OCI-LY3 (cell line): Measurements from ENCODE around the gene IGF2.

Experiments
- H2AFZ ChIP-seq: fragments of 200-600, 300-600 bp; shearing (Covaris generic); 2 replicates; pipeline ENCODE4 v1.6.0; 2014; ENCODE audit warnings: antibody characterized with exemption, low read depth, low read length
- H3K27ac ChIP-seq: fragments of 200-600, 300-600 bp; sonication (generic); 2 replicates; pipeline ENCODE4 v1.5.1; 2014; ENCODE audit warnings: mild to moderate bottlenecking, low read length, moderate library complexity, mixed read lengths
- H3K27me3 ChIP-seq: fragments of 200-600, 300-600 bp; sonication (generic); 2 replicates; pipeline ENCODE4 v1.6.1; 2014; ENCODE audit warnings: low read depth, low read length, mixed read lengths
- H3K36me3 ChIP-seq: fragments of 200-600, 300-600 bp; sonication (generic); replicated peaks from 2 replicates; pipeline ENCODE3; 2014; ENCODE audit warnings: low read depth, low read length, mixed read lengths
- H3K4me1 ChIP-seq: fragments of 300-600, 200-600 bp; sonication (generic); 2 replicates; pipeline ENCODE4 v1.6.1; 2014; ENCODE audit warnings: low read length, mixed read lengths
- H3K4me2 ChIP-seq: fragments of 200-600, 300-600 bp; sonication (generic); 2 replicates; pipeline ENCODE4 v1.6.1; 2014; ENCODE audit warnings: low read length, mixed read lengths
- H3K4me3 ChIP-seq: fragments of 300-600, 200-600 bp; sonication (generic); 2 replicates; pipeline ENCODE4 v1.5.1; 2014; ENCODE audit warnings: antibody characterized with exemption, mild to moderate bottlenecking, low read length, moderate library complexity
- H3K79me2 ChIP-seq: fragments of 300-600, 200-600 bp; shearing (Covaris generic); 2 replicates; pipeline ENCODE4 v1.6.1; 2014; ENCODE audit warnings: mild to moderate bottlenecking, low read length, mixed read lengths
- H3K9ac ChIP-seq: fragments of 300-600, 200-600 bp; shearing (Covaris generic); 2 replicates; pipeline ENCODE4 v1.6.0; 2014; ENCODE audit warnings: mild to moderate bottlenecking, low read length, moderate library complexity
- H3K9me3 ChIP-seq: fragments of 200-600, 300-600 bp; shearing (Covaris generic); 2 replicates; pipeline ENCODE4 v1.6.1; 2014; ENCODE audit warnings: low read length, mixed read lengths; ENCODE audit not compliant: insufficient read depth
- H4K20me1 ChIP-seq: fragments of 200-600, 300-600 bp; sonication (generic); 2 replicates; pipeline ENCODE4 v1.6.1; 2016; ENCODE audit warnings: low read length, mixed read lengths; ENCODE audit not compliant: insufficient read depth
- EZH2phosphoT487 ChIP-seq: fragments of 200-600 bp; shearing (Covaris generic); IDR thresholded peaks from 2 replicates; pipeline ENCODE4 v1.6.1; 2018; ENCODE audit warnings: antibody characterized with exemption, mixed run types, low read depth
- TF ChIP-seq, protein P1 (sequence below): fragments of 200-600, 300-600 bp; sonication (generic); IDR thresholded peaks from 2 replicates; pipeline ENCODE4 v1.5.1; 2014; ENCODE audit warnings: antibody characterized with exemption, low read length, low read depth

Gene IGF2

DNA sequence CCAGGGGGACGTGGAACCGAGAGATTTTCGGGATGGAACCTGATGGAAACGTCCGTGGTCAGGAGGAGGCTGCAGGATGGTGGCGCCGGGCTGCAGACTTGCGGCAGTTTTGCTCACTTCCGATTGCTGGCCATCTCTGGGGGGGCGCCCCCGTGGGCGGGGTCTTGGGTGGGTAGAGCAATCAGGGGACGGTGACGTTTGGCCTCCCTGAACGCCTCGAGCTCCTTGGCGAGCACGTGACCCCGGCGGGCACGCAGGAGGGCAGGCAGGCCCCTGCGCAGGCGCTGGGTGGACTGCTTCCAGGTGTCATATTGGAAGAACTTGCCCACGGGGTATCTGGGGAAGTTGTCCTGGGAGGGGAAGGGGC, 6.3 kb downstream of the IGF2 start:
- no peaks in the 10 kb centered on the region for H3K27me3 ChIP-seq
- no peak overlapping the region for H3K9ac ChIP-seq
- no peaks in the 10 kb centered on the region for H3K9me3 ChIP-seq
- no peaks in the 10 kb centered on the region for H4K20me1 ChIP-seq
- H3K27ac ChIP-seq = no peak overlapping the region
- H3K36me3 ChIP-seq = no peaks in the 10 kb centered on the region
- H3K4me1 ChIP-seq = peaks cover 17% of the 10 kb centered on the region
- H2AFZ ChIP-seq = no peak overlapping the region
- H3K79me2 ChIP-seq = no peaks in the 10 kb centered on the region
- no peak for TF ChIP-seq EZH2phosphoT487
- TF ChIP-seq, protein P1, sequence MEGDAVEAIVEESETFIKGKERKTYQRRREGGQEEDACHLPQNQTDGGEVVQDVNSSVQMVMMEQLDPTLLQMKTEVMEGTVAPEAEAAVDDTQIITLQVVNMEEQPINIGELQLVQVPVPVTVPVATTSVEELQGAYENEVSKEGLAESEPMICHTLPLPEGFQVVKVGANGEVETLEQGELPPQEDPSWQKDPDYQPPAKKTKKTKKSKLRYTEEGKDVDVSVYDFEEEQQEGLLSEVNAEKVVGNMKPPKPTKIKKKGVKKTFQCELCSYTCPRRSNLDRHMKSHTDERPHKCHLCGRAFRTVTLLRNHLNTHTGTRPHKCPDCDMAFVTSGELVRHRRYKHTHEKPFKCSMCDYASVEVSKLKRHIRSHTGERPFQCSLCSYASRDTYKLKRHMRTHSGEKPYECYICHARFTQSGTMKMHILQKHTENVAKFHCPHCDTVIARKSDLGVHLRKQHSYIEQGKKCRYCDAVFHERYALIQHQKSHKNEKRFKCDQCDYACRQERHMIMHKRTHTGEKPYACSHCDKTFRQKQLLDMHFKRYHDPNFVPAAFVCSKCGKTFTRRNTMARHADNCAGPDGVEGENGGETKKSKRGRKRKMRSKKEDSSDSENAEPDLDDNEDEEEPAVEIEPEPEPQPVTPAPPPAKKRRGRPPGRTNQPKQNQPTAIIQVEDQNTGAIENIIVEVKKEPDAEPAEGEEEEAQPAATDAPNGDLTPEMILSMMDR = no peak
- no peak overlapping the region for H3K4me3 ChIP-seq
- H3K4me2 ChIP-seq = no peak overlapping the region

DNA sequence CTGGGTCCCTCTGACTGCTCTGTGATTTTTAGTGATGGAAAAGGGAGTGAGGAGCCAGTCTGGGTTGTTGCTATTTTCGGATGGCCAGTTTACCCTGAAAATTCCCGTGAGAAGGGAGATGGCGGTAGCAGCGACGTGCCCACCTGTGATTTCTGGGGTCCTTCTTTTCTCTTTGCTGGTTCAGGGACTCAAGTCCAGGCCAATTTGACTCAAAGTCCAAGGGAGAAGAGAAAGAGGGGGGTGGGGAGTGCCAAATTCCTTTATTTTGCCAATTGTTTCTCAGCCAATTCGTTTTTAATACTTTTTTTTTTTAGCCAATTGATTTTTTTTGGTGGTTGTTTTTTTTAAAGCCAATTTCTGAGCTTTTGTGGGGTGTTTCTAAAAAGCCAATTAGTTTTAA, 6.9 kb downstream of the IGF2 start:
- TF ChIP-seq, protein P1 = no peak
- TF ChIP-seq EZH2phosphoT487 = no peak
- Histone ChIP-seq H3K36me3 (no peaks in the 10 kb centered on the region), H3K9me3 (no peaks in the 10 kb centered on the region), H3K27me3 (no peaks in the 10 kb centered on the region), H3K4me3 (no peak overlapping the region), H3K4me2 (no peak overlapping the region), H3K9ac (no peak overlapping the region), H3K79me2 (no peaks in the 10 kb centered on the region), H3K4me1 (peaks cover 17% of the 10 kb centered on the region), H4K20me1 (no peaks in the 10 kb centered on the region), H3K27ac (no peak overlapping the region), H2AFZ (no peak overlapping the region)

DNA sequence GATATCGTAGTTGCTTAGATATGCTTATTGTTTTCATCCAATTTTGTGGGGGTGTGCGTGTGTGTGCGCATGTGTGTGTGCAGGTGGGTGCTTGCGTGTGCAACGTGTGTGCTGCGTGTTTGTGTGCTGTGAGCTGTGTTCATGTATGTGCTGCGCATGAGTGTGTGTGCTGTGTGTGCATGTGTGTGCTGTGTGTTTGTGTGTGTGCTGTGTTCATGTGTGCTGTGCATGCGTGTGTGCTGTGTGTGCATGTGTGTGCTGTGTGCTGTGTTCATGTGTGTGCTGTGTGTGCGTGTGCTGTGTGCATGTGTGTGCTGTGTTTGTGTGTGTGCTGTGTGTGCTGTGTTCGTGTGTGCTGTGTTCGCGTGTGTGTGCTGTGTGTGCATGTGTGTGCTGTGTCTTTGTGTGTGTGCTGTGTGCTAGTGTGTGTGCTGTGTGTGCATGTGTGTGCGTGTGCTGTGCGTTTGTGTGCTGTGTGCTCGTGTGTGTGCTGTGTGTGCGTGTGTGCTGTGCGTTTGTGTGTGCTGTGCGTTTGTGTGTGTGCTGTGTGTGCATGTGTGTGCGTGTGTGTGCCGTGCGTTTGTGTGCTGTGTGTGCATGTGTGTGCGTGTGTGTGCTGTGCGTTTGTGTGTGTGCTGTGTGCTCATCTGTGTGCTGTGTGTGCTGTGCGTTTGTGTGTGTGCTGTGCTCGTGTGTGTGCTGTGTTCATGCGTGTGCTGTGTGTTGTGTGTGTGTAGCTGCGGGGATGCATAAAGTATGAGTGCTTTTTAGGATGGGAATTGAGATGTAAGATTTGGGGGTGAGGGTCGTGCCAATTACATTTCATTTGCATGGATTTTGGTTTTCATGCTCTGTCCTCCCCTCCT, 7.6 kb downstream of the IGF2 start:
- Histone ChIP-seq H3K27ac (no peak overlapping the region), H2AFZ (no peak overlapping the region), H3K9ac (no peak overlapping the region), H3K36me3 (no peaks in the 10 kb centered on the region), H3K27me3 (no peaks in the 10 kb centered on the region), H3K4me1 (peaks cover 17% of the 10 kb centered on the region), H3K4me2 (no peak overlapping the region), H3K4me3 (no peak overlapping the region), H3K79me2 (no peaks in the 10 kb centered on the region), H4K20me1 (no peaks in the 10 kb centered on the region), H3K9me3 (no peaks in the 10 kb centered on the region)
- TF ChIP-seq EZH2phosphoT487 = no peak
- TF ChIP-seq, protein P1 = no peak

DNA sequence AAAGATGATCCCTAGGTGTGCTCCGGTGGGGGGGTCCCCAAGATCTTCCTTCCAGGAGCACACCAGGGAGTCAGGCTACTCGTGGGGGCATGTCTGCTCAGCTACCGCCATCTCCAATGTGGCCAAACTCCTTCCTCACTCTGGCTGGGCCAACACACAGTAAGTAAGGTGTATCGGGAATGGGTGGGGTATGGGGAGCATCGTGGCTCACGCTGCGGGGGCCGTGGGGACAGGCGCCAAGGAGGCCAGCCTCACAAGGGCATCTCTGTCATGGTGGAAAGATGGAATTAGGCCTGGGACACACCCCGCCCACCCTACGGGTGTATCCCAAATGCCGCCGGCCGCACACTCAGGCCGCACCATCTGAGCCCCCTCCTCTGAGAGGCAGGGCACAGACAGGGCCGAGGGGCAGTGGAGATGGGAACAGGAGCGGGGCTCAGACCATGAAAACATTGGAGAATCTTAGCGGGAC, 8.3 kb downstream of the IGF2 start:
- TF ChIP-seq EZH2phosphoT487 = no peak
- TF ChIP-seq, protein P1 = no peak
- Histone ChIP-seq H4K20me1 (no peaks in the 10 kb centered on the region), H3K4me1 (peaks cover 17% of the 10 kb centered on the region), H2AFZ (no peak overlapping the region), H3K27me3 (no peaks in the 10 kb centered on the region), H3K9ac (no peak overlapping the region), H3K27ac (no peak overlapping the region), H3K4me3 (no peak overlapping the region), H3K9me3 (no peaks in the 10 kb centered on the region), H3K36me3 (no peaks in the 10 kb centered on the region), H3K79me2 (no peaks in the 10 kb centered on the region), H3K4me2 (no peak overlapping the region)
